Suprapubic skin (tissue), 4 donors: Measurements from ENCODE around the gene FST.

Source experiments
- CTCF ChIP-seq, 2 donors: fragments of 200-600 bp in 1 of 2; fragments of 450-650 bp in 1 of 2; sonication (generic) in 1 of 2; IDR thresholded peaks; one replicate each; pipeline ENCODE4 v1.5.1; 2016 to 2019; ENCODE audit warnings: antibody characterized with exemption in 2 of 2, mild to moderate bottlenecking in 1 of 2, moderate library complexity in 1 of 2
- POLR2A ChIP-seq, 2 donors: fragments of 450-650 bp; IDR thresholded peaks; one replicate each; pipeline ENCODE4 v1.6.1; 2017; ENCODE audit warnings: antibody characterized with exemption in 2 of 2, mild to moderate bottlenecking in 2 of 2, moderate library complexity in 2 of 2
- POLR2AphosphoS5 ChIP-seq, 3 donors: sonication (generic); formaldehyde crosslinking; IDR thresholded peaks; one replicate each; pipeline ENCODE4 v1.6.1; 2017; ENCODE audit warnings: antibody characterized with exemption in 3 of 3

- TF ChIP-seq POLR2AphosphoS5 (IDR thresholded peaks at IDR 0.05) = no peak
- TF ChIP-seq CTCF (IDR thresholded peaks at IDR 0.05) = no peak
- no peak for TF ChIP-seq POLR2A (IDR thresholded peaks at IDR 0.05)
Observed at GRCh38 chr5:53431665-53432064, 48.8 kb upstream of the FST start.
